Measurements from ENCODE around the gene ZNF554.

GRCh38 chr19:2853015-2853606 lies 33.4 kb downstream of the ZNF554 start:
- no peak for TF ChIP-seq POLR2AphosphoS5 (IDR thresholded peaks at IDR 0.05; ENCODE audit: low read depth, low read length)
- TF ChIP-seq, protein P1, sequence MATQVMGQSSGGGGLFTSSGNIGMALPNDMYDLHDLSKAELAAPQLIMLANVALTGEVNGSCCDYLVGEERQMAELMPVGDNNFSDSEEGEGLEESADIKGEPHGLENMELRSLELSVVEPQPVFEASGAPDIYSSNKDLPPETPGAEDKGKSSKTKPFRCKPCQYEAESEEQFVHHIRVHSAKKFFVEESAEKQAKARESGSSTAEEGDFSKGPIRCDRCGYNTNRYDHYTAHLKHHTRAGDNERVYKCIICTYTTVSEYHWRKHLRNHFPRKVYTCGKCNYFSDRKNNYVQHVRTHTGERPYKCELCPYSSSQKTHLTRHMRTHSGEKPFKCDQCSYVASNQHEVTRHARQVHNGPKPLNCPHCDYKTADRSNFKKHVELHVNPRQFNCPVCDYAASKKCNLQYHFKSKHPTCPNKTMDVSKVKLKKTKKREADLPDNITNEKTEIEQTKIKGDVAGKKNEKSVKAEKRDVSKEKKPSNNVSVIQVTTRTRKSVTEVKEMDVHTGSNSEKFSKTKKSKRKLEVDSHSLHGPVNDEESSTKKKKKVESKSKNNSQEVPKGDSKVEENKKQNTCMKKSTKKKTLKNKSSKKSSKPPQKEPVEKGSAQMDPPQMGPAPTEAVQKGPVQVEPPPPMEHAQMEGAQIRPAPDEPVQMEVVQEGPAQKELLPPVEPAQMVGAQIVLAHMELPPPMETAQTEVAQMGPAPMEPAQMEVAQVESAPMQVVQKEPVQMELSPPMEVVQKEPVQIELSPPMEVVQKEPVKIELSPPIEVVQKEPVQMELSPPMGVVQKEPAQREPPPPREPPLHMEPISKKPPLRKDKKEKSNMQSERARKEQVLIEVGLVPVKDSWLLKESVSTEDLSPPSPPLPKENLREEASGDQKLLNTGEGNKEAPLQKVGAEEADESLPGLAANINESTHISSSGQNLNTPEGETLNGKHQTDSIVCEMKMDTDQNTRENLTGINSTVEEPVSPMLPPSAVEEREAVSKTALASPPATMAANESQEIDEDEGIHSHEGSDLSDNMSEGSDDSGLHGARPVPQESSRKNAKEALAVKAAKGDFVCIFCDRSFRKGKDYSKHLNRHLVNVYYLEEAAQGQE (IDR thresholded peaks at IDR 0.05; ENCODE audit: insufficient read depth in 1 of 2, low read depth in 2 of 2, low read length in 2 of 2), result no peak
- no peak for TF ChIP-seq TAF1 (IDR thresholded peaks at IDR 0.05; ENCODE audit: borderline replicate concordance, insufficient read depth, low read length)
- TF ChIP-seq SIN3A (IDR thresholded peaks at IDR 0.05; ENCODE audit: borderline replicate concordance, insufficient read depth, low read length), result no peak
- no peak for TF ChIP-seq FOXP2 (optimal IDR thresholded peaks at IDR 0.05; ENCODE audit: borderline replicate concordance, extremely low read depth, extremely low read length, insufficient read depth)
